ENCODE measurements around the gene SLC23A2.
"Not testable (repeated sequence)": the region's sequence is repeated elsewhere in the genome, so short reads cannot be mapped to it uniquely, and the experiment has no call there.

Gene SLC23A2

GRCh38 chr20:4936851-4937406, 64.4 kb downstream of the SLC23A2 start:
- Mint-ChIP-seq H3K9me3 (no peaks in the 10 kb centered on the region), H3K27me3 (no peaks in the 10 kb centered on the region), H3K36me3 (ENCODE audit: insufficient read depth) (peaks cover 7% of the 10 kb centered on the region), H3K4me1 (peaks cover 14% of the 10 kb centered on the region), H3K27ac (ENCODE audit: low read depth) (no peak overlapping the region), H3K4me3 (no peak overlapping the region)
- DNase-seq (ENCODE audit: low spot score in 2 of 2) = no peak
- ATAC-seq (replicated peaks; ENCODE audit: extremely low read depth, poor library complexity, severe bottlenecking) = no peak

- DNase-seq (ENCODE audit: low spot score in 2 of 2) = no peak
- Mint-ChIP-seq H3K27ac (ENCODE audit: low read depth) (no peak overlapping the region), H3K36me3 (ENCODE audit: insufficient read depth) (peaks cover 12% of the 10 kb centered on the region), H3K9me3 (no peaks in the 10 kb centered on the region), H3K4me3 (no peak overlapping the region), H3K4me1 (peaks cover 14% of the 10 kb centered on the region), H3K27me3 (no peaks in the 10 kb centered on the region)
- ATAC-seq (replicated peaks; ENCODE audit: extremely low read depth, poor library complexity, severe bottlenecking) = no peak
These were observed 64.9 kb downstream of the SLC23A2 start for GRCh38 chr20:4936392-4936850.

- no peak overlapping the region for H3K27ac Mint-ChIP-seq (ENCODE audit: low read depth)
- H3K36me3 Mint-ChIP-seq (ENCODE audit: insufficient read depth) = peaks cover 23% of the 10 kb centered on the region
- no peak for ATAC-seq (replicated peaks; ENCODE audit: extremely low read depth, poor library complexity, severe bottlenecking)
- no peaks in the 10 kb centered on the region for H3K9me3 Mint-ChIP-seq
- no peak overlapping the region for H3K4me3 Mint-ChIP-seq
- no peak for DNase-seq (ENCODE audit: low spot score in 2 of 2)
- H3K27me3 Mint-ChIP-seq = no peaks in the 10 kb centered on the region
- peaks cover 18% of the 10 kb centered on the region for H3K4me1 Mint-ChIP-seq
These were observed 69.2 kb downstream of the SLC23A2 start for GRCh38 chr20:4932061-4932460.

GRCh38 chr20:4929686-4930397, 71.5 kb downstream of the SLC23A2 start:
- Mint-ChIP-seq H3K36me3 (ENCODE audit: insufficient read depth) (peaks cover 29% of the 10 kb centered on the region), H3K27me3 (no peaks in the 10 kb centered on the region), H3K4me1 (peaks cover 19% of the 10 kb centered on the region), H3K4me3 (no peak overlapping the region), H3K9me3 (no peaks in the 10 kb centered on the region), H3K27ac (ENCODE audit: low read depth) (peak overlapping the region; percentile 74)
- no peak for DNase-seq (ENCODE audit: low spot score in 2 of 2)
- no peak for ATAC-seq (replicated peaks; ENCODE audit: extremely low read depth, poor library complexity, severe bottlenecking)

- H3K27ac Mint-ChIP-seq (ENCODE audit: low read depth) = no peak overlapping the region
- no peak overlapping the region for H3K4me3 Mint-ChIP-seq
- peaks cover 26% of the 10 kb centered on the region for H3K4me1 Mint-ChIP-seq
- peaks cover 20% of the 10 kb centered on the region for H3K36me3 Mint-ChIP-seq (ENCODE audit: insufficient read depth)
- H3K9me3 Mint-ChIP-seq = no peaks in the 10 kb centered on the region
- H3K27me3 Mint-ChIP-seq = no peaks in the 10 kb centered on the region
- ATAC-seq (replicated peaks; ENCODE audit: extremely low read depth, poor library complexity, severe bottlenecking) = no peak
- no peak for DNase-seq (ENCODE audit: low spot score in 2 of 2)
These were observed 74.7 kb downstream of the SLC23A2 start for GRCh38 chr20:4926531-4927156.

- Mint-ChIP-seq H3K9me3 (no peaks in the 10 kb centered on the region), H3K36me3 (ENCODE audit: insufficient read depth) (peaks cover 17% of the 10 kb centered on the region), H3K4me1 (peaks cover 28% of the 10 kb centered on the region), H3K27ac (ENCODE audit: low read depth) (peak overlapping the region; percentile 10), H3K27me3 (no peaks in the 10 kb centered on the region), H3K4me3 (no peak overlapping the region)
- DNase-seq (ENCODE audit: low spot score in 2 of 2) = no peak
- no peak for ATAC-seq (replicated peaks; ENCODE audit: extremely low read depth, poor library complexity, severe bottlenecking)
These were observed 75.3 kb downstream of the SLC23A2 start for GRCh38 chr20:4925842-4926530.

GRCh38 chr20:4924446-4924845, 76.9 kb downstream of the SLC23A2 start:
- no peaks in the 10 kb centered on the region for H3K9me3 Mint-ChIP-seq

GRCh38 chr20:4924032-4924431, 77.3 kb downstream of the SLC23A2 start:
- peak overlapping the region; percentile 52 for H3K27ac Mint-ChIP-seq (ENCODE audit: low read depth)
- H3K4me3 Mint-ChIP-seq = no peak overlapping the region
- no peak for ATAC-seq (replicated peaks; ENCODE audit: extremely low read depth, poor library complexity, severe bottlenecking)

More at GRCh38 chr20:4924446-4924845, 76.9 kb downstream of the SLC23A2 start:
- DNase-seq (ENCODE audit: low spot score in 2 of 2) = no peak
- peaks cover 38% of the 10 kb centered on the region for H3K4me1 Mint-ChIP-seq
- ATAC-seq (replicated peaks; ENCODE audit: extremely low read depth, poor library complexity, severe bottlenecking) = no peak
- peaks cover 11% of the 10 kb centered on the region for H3K36me3 Mint-ChIP-seq (ENCODE audit: insufficient read depth)
- H3K27me3 Mint-ChIP-seq = no peaks in the 10 kb centered on the region
- peak overlapping the region; percentile 52 for H3K27ac Mint-ChIP-seq (ENCODE audit: low read depth)
- no peak overlapping the region for H3K4me3 Mint-ChIP-seq

GRCh38 chr20:4922186-4922585, 79.1 kb downstream of the SLC23A2 start:
- H3K27me3 Mint-ChIP-seq = no peaks in the 10 kb centered on the region
- ATAC-seq (replicated peaks; ENCODE audit: extremely low read depth, poor library complexity, severe bottlenecking) (no peak), DNase-seq (ENCODE audit: low spot score in 2 of 2) (no peak)
- peak overlapping the region; percentile 57 for H3K27ac Mint-ChIP-seq (ENCODE audit: low read depth)
- H3K36me3 Mint-ChIP-seq (ENCODE audit: insufficient read depth) = peaks cover 7% of the 10 kb centered on the region
- H3K9me3 Mint-ChIP-seq = no peaks in the 10 kb centered on the region
- H3K4me1 Mint-ChIP-seq = peaks cover 47% of the 10 kb centered on the region
- H3K4me3 Mint-ChIP-seq = no peak overlapping the region

More at GRCh38 chr20:4924032-4924431, 77.3 kb downstream of the SLC23A2 start:
- no peak for DNase-seq (ENCODE audit: low spot score in 2 of 2)
- no peaks in the 10 kb centered on the region for H3K27me3 Mint-ChIP-seq
- no peaks in the 10 kb centered on the region for H3K9me3 Mint-ChIP-seq
- H3K4me1 Mint-ChIP-seq = peaks cover 38% of the 10 kb centered on the region
- H3K36me3 Mint-ChIP-seq (ENCODE audit: insufficient read depth) = peaks cover 10% of the 10 kb centered on the region

GRCh38 chr20:4921271-4921670, 80.0 kb downstream of the SLC23A2 start:
- not testable (repeated sequence) for H3K4me3 Mint-ChIP-seq; H3K27me3 Mint-ChIP-seq; H3K36me3 Mint-ChIP-seq (ENCODE audit: insufficient read depth); ATAC-seq (replicated peaks; ENCODE audit: extremely low read depth, poor library complexity, severe bottlenecking); DNase-seq (ENCODE audit: low spot score in 2 of 2); H3K9me3 Mint-ChIP-seq
- Mint-ChIP-seq H3K4me1 (peaks cover 55% of the 10 kb centered on the region), H3K27ac (ENCODE audit: low read depth) (peak overlapping the region; percentile 57)

GRCh38 chr20:4920655-4921054, 80.7 kb downstream of the SLC23A2 start:
- Mint-ChIP-seq H3K27me3 (no peaks in the 10 kb centered on the region), H3K9me3 (no peaks in the 10 kb centered on the region), H3K4me3 (no peak overlapping the region), H3K36me3 (ENCODE audit: insufficient read depth) (peaks cover 1% of the 10 kb centered on the region), H3K4me1 (peaks cover 52% of the 10 kb centered on the region), H3K27ac (ENCODE audit: low read depth) (no peak overlapping the region)
- DNase-seq (ENCODE audit: low spot score in 2 of 2) (no peak), ATAC-seq (replicated peaks; ENCODE audit: extremely low read depth, poor library complexity, severe bottlenecking) (no peak)

- no peak for ATAC-seq (replicated peaks; ENCODE audit: extremely low read depth, poor library complexity, severe bottlenecking)
- Mint-ChIP-seq H3K27me3 (no peaks in the 10 kb centered on the region), H3K4me1 (peaks cover 48% of the 10 kb centered on the region), H3K36me3 (ENCODE audit: insufficient read depth) (no peaks in the 10 kb centered on the region), H3K9me3 (no peaks in the 10 kb centered on the region), H3K4me3 (no peak overlapping the region), H3K27ac (ENCODE audit: low read depth) (no peak overlapping the region)
- no peak for DNase-seq (ENCODE audit: low spot score in 2 of 2)
These were observed 81.2 kb downstream of the SLC23A2 start for GRCh38 chr20:4920131-4920530.

Data from central memory CD8-positive, alpha-beta T cell (primary cell).